HepG2 (cell line): ENCODE measurements around the gene CTNNA1. TPM values are rescaled to one million over a fixed set of nuclear protein-coding genes. Genes with fewer than 3 reads are reported as not detected.

Source experiments
- DPF2 ChIP-seq: sonication (generic); formaldehyde crosslinking; IDR thresholded peaks from 2 replicates; pipeline ENCODE4 v1.4.0; 2020; ENCODE audit warnings: mild to moderate bottlenecking, low read depth, missing genetic modification reagents, borderline replicate concordance
- GTF2F1 ChIP-seq: fragments of 150-350 bp; IDR thresholded peaks from 2 replicates; pipeline ENCODE4 v1.6.1; 2014; ENCODE audit warnings: low read length
- HMGA1 ChIP-seq: sonication (generic); formaldehyde crosslinking; conservative IDR thresholded peaks from 2 replicates; pipeline ENCODE4 v1.4.0; 2020; ENCODE audit warnings: missing genetic modification reagents
- NFE2 ChIP-seq: sonication (generic); formaldehyde crosslinking; IDR thresholded peaks from 2 replicates; pipeline ENCODE4 v1.4.0; 2020; ENCODE audit warnings: missing genetic modification reagents
- SRF ChIP-seq: IDR thresholded peaks from 2 replicates; pipeline ENCODE4 v1.6.1; 2011; ENCODE audit warnings: mild to moderate bottlenecking, low read depth, low read length, moderate library complexity
- SRSF1 ChIP-seq: fragments of 200-400 bp; formaldehyde crosslinking; optimal IDR thresholded peaks from 2 replicates; pipeline ENCODE3; 2017; ENCODE audit warnings: mild to moderate bottlenecking, low read depth, low read length, moderate library complexity
- SRSF4 ChIP-seq: fragments of 200-400 bp; formaldehyde crosslinking; IDR thresholded peaks from one replicate; pipeline ENCODE4 v1.6.1; 2018; ENCODE audit warnings: mild to moderate bottlenecking, low read depth, low read length, moderate library complexity; ENCODE audit not compliant: poor library complexity, severe bottlenecking
- ZC3H13 ChIP-seq: sonication (generic); formaldehyde crosslinking; IDR thresholded peaks from 2 replicates; pipeline ENCODE4 v1.8.1; 2023; ENCODE audit warnings: mild to moderate bottlenecking, missing genetic modification reagents, moderate library complexity
- ZNF367 ChIP-seq: sonication (generic); formaldehyde crosslinking; IDR thresholded peaks from 2 replicates; pipeline ENCODE4 v1.4.0; 2020; ENCODE audit warnings: missing genetic modification reagents, borderline replicate concordance
- ZNF589 ChIP-seq: sonication (generic); formaldehyde crosslinking; conservative IDR thresholded peaks from 2 replicates; pipeline ENCODE4 v1.8.0; 2022; ENCODE audit warnings: mild to moderate bottlenecking, moderate library complexity, missing genetic modification reagents
- ZNF615 ChIP-seq: sonication (generic); formaldehyde crosslinking; IDR thresholded peaks from 2 replicates; pipeline ENCODE4 v1.5.0; 2020; ENCODE audit warnings: mild to moderate bottlenecking, missing genetic modification reagents, borderline replicate concordance
- polyA plus RNA-seq, 8 experiments: library from polyadenylated mRNA; depleted of rRNA in 3 of 8; stranded (reverse) in 7 of 8; unstranded in 1 of 8; fragments of >200 nt; fragmentation: Illumina TruSeq in 4 of 8; extraction: Trizol in 4 of 8; gene quantifications; 2 replicates each; pipeline versions ENCODE4 v1.2.1 to v1.2.3, GENCODE V29; 2011 to 2016; ENCODE audit warnings: low read depth in 4 of 8, missing spikeins in 1 of 8, mixed read lengths in 1 of 8; ENCODE audit not compliant: insufficient read depth in 1 of 8
- total RNA-seq, 5 experiments: library from RNA; depleted of rRNA; stranded (reverse); fragments of >200 nt; fragmentation: Illumina TruSeq; extraction: Trizol; gene quantifications; 2 replicates each; pipeline ENCODE4 v1.2.3, GENCODE V29; 2016; ENCODE audit warnings: low read depth in 1 of 5
- TF ChIP-seq, protein P1 (sequence below): sonication (generic); formaldehyde crosslinking; conservative IDR thresholded peaks from 2 replicates; pipeline ENCODE4 v1.4.0; 2020; ENCODE audit warnings: missing genetic modification reagents
- TF ChIP-seq, protein P2 (sequence below): conservative IDR thresholded peaks from 2 replicates; pipeline ENCODE4 v1.6.1; 2018; ENCODE audit warnings: missing genetic modification reagents
- TF ChIP-seq, protein P3 (sequence below): sonication (generic); formaldehyde crosslinking; IDR thresholded peaks from 2 replicates; pipeline ENCODE4 v1.4.0; 2020; ENCODE audit warnings: missing genetic modification reagents
- TF ChIP-seq, protein P4 (sequence below): IDR thresholded peaks from 2 replicates; pipeline ENCODE4 v1.6.1; 2016; ENCODE audit warnings: low read depth, borderline replicate concordance
- TF ChIP-seq, protein P5 (sequence below), 2 experiments: fragments of 450-650 bp in 1 of 2; sonication (generic) in 1 of 2; formaldehyde crosslinking in 1 of 2; IDR thresholded peaks; 2 replicates each; pipeline versions ENCODE4 v1.6.1 to v1.8.0; 2016 to 2022; ENCODE audit warnings: antibody characterized with exemption in 1 of 2, mild to moderate bottlenecking in 1 of 2, missing genetic modification reagents in 1 of 2

Gene CTNNA1
- total and polyA plus RNA-seq, 2 of the 13 experiments (the other 11 are each of a cell fraction or from before 2014, with no cell fraction given): 66.8 to 162 TPM

DNA sequence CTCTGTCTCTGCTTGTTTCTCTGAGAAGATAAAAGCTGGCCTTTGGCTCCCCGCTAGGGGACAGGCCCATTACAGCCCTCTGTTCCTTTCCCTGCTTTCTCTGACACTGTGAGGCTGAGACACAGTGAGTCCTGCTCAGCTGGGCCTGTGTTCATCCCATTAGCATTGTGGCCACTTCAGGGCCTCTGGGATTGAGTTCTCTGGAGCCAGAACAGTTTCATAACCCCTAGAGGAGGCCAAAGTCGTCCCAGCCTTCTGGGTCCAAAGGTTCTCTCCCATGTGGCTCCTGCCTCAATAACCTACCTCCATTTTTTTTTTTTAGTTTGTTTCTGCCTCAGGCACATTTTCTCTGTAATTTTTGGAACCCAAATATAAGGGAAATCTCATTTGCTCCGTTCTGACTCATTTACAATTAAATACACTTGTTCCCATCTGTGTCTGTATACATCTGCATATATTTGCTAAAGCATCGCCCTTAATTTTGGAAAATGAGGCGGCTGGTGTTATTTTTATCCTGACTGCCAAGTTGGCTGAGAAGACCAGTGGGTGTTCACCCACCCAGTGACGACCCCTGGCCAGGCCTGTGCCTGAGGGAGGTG lies 27.3 kb upstream of the CTNNA1 start (continued):
- TF ChIP-seq, protein P1, sequence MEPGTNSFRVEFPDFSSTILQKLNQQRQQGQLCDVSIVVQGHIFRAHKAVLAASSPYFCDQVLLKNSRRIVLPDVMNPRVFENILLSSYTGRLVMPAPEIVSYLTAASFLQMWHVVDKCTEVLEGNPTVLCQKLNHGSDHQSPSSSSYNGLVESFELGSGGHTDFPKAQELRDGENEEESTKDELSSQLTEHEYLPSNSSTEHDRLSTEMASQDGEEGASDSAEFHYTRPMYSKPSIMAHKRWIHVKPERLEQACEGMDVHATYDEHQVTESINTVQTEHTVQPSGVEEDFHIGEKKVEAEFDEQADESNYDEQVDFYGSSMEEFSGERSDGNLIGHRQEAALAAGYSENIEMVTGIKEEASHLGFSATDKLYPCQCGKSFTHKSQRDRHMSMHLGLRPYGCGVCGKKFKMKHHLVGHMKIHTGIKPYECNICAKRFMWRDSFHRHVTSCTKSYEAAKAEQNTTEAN (CRISPR knock-in tag): no peak
- TF ChIP-seq ZNF367 (CRISPR knock-in tag) (no peak), GTF2F1 (no peak), ZNF615 (CRISPR knock-in tag) (no peak), HMGA1 (CRISPR knock-in tag) (no peak), SRSF4 (no peak), SRF (no peak), DPF2 (CRISPR knock-in tag) (no peak), SRSF1 (no peak), ZC3H13 (CRISPR knock-in tag) (no peak), NFE2 (CRISPR knock-in tag) (no peak), ZNF589 (CRISPR knock-in tag) (no peak)
- TF ChIP-seq, protein P2, sequence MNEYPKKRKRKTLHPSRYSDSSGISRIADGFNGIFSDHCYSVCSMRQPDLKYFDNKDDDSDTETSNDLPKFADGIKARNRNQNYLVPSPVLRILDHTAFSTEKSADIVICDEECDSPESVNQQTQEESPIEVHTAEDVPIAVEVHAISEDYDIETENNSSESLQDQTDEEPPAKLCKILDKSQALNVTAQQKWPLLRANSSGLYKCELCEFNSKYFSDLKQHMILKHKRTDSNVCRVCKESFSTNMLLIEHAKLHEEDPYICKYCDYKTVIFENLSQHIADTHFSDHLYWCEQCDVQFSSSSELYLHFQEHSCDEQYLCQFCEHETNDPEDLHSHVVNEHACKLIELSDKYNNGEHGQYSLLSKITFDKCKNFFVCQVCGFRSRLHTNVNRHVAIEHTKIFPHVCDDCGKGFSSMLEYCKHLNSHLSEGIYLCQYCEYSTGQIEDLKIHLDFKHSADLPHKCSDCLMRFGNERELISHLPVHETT (CRISPR knock-in tag): no peak
- TF ChIP-seq, protein P3, sequence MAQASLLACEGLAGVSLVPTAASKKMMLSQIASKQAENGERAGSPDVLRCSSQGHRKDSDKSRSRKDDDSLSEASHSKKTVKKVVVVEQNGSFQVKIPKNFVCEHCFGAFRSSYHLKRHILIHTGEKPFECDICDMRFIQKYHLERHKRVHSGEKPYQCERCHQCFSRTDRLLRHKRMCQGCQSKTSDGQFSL: no peak
- TF ChIP-seq, protein P4, sequence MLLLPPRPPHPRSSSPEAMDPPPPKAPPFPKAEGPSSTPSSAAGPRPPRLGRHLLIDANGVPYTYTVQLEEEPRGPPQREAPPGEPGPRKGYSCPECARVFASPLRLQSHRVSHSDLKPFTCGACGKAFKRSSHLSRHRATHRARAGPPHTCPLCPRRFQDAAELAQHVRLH (CRISPR knock-in tag): 0 out of 2 replicates have a peak, but pooled peaks have one; percentile 16
- TF ChIP-seq, protein P5, sequence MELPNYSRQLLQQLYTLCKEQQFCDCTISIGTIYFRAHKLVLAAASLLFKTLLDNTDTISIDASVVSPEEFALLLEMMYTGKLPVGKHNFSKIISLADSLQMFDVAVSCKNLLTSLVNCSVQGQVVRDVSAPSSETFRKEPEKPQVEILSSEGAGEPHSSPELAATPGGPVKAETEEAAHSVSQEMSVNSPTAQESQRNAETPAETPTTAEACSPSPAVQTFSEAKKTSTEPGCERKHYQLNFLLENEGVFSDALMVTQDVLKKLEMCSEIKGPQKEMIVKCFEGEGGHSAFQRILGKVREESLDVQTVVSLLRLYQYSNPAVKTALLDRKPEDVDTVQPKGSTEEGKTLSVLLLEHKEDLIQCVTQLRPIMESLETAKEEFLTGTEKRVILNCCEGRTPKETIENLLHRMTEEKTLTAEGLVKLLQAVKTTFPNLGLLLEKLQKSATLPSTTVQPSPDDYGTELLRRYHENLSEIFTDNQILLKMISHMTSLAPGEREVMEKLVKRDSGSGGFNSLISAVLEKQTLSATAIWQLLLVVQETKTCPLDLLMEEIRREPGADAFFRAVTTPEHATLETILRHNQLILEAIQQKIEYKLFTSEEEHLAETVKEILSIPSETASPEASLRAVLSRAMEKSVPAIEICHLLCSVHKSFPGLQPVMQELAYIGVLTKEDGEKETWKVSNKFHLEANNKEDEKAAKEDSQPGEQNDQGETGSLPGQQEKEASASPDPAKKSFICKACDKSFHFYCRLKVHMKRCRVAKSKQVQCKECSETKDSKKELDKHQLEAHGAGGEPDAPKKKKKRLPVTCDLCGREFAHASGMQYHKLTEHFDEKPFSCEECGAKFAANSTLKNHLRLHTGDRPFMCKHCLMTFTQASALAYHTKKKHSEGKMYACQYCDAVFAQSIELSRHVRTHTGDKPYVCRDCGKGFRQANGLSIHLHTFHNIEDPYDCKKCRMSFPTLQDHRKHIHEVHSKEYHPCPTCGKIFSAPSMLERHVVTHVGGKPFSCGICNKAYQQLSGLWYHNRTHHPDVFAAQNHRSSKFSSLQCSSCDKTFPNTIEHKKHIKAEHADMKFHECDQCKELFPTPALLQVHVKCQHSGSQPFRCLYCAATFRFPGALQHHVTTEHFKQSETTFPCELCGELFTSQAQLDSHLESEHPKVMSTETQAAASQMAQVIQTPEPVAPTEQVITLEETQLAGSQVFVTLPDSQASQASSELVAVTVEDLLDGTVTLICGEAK (IDR thresholded peaks at IDR 0.05): no peak
- TF ChIP-seq, protein P5 (CRISPR knock-in tag; IDR thresholded peaks at IDR 0.05): no peak
